GM04504 (cell line): Measurements from ENCODE around the gene RLIM.

Experiments used
- DNase-seq: peaks from one replicate; pipeline ENCODE4 v3.0.0-alpha.2; 2012; ENCODE audit warnings: low read depth

RLIM gene

GRCh38 chrX:74536152-74536831, 78.1 kb downstream of the RLIM start:
- peak; percentile 25 for DNase-seq

- DNase-seq = peak; percentile 23
Measured at GRCh38 chrX:74535408-74536151, 78.8 kb downstream of the RLIM start.
